Measurements from ENCODE around the gene HOXB5.

DNA sequence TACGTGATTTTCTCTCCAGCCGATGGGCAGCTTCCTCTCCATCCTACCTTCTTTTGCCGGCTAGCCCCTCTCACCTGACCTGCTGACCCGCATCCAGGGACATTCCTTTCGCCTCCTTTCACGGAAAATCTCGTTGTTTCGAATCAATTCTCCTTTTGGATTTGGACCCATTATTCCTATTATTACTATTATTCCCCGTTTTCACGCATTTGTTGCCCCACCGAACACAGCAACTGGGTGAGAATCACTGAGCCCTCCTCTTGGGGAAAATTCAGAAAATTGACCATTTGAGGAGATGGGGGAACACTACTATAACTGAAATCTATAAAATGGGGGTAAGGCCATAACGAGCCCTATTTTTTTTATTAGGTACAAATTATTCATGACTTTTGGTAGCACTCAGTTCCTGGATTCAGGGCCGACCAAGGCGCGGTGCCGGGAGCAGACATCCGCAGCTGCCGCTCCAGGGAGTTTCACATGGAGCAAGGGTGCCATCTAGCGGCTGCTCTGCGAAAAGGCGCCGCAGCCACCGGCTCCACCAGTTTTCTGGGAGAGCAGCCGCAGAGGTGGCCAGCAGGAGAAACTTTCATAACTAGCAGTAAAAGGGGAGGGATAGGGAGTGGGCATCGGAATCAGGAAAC lies 24.8 kb upstream of the HOXB5 start:
- TF ChIP-seq, protein P1, sequence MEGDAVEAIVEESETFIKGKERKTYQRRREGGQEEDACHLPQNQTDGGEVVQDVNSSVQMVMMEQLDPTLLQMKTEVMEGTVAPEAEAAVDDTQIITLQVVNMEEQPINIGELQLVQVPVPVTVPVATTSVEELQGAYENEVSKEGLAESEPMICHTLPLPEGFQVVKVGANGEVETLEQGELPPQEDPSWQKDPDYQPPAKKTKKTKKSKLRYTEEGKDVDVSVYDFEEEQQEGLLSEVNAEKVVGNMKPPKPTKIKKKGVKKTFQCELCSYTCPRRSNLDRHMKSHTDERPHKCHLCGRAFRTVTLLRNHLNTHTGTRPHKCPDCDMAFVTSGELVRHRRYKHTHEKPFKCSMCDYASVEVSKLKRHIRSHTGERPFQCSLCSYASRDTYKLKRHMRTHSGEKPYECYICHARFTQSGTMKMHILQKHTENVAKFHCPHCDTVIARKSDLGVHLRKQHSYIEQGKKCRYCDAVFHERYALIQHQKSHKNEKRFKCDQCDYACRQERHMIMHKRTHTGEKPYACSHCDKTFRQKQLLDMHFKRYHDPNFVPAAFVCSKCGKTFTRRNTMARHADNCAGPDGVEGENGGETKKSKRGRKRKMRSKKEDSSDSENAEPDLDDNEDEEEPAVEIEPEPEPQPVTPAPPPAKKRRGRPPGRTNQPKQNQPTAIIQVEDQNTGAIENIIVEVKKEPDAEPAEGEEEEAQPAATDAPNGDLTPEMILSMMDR (tag by site-specific recombination; IDR thresholded peaks at IDR 0.05) = peak; percentile 96
- TF ChIP-seq, protein P2, sequence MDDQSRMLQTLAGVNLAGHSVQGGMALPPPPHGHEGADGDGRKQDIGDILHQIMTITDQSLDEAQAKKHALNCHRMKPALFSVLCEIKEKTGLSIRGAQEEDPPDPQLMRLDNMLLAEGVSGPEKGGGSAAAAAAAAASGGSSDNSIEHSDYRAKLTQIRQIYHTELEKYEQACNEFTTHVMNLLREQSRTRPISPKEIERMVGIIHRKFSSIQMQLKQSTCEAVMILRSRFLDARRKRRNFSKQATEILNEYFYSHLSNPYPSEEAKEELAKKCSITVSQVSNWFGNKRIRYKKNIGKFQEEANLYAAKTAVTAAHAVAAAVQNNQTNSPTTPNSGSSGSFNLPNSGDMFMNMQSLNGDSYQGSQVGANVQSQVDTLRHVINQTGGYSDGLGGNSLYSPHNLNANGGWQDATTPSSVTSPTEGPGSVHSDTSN (CRISPR knock-in tag; IDR thresholded peaks at IDR 0.05) = no peak
- no peak for TF ChIP-seq ZNF211 (tag by site-specific recombination; IDR thresholded peaks at IDR 0.05; ENCODE audit: low read depth)
